GM10266 (cell line): Measurements from ENCODE around the gene KRTAP10-2.
A peak's percentile ranks its signal among the peaks of the same experiment; 100 is the strongest.

Experiments
- DNase-seq: peaks from one replicate; pipeline ENCODE4 v3.0.0; 2012; ENCODE audit errors: extremely low spot score
- TF ChIP-seq, protein P1 (sequence below): IDR thresholded peaks from 2 replicates; pipeline ENCODE4 v1.5.1; 2012; ENCODE audit warnings: mild to moderate bottlenecking, low read depth; ENCODE audit not compliant: control insufficient read depth, insufficient read depth; ENCODE audit errors: missing control alignments

KRTAP10-2 gene

GRCh38 chr21:44510508-44511218 is 40.6 kb downstream of the KRTAP10-2 start:
- TF ChIP-seq, protein P1, sequence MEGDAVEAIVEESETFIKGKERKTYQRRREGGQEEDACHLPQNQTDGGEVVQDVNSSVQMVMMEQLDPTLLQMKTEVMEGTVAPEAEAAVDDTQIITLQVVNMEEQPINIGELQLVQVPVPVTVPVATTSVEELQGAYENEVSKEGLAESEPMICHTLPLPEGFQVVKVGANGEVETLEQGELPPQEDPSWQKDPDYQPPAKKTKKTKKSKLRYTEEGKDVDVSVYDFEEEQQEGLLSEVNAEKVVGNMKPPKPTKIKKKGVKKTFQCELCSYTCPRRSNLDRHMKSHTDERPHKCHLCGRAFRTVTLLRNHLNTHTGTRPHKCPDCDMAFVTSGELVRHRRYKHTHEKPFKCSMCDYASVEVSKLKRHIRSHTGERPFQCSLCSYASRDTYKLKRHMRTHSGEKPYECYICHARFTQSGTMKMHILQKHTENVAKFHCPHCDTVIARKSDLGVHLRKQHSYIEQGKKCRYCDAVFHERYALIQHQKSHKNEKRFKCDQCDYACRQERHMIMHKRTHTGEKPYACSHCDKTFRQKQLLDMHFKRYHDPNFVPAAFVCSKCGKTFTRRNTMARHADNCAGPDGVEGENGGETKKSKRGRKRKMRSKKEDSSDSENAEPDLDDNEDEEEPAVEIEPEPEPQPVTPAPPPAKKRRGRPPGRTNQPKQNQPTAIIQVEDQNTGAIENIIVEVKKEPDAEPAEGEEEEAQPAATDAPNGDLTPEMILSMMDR: peak; percentile 87
- DNase-seq: peak; percentile 90

- TF ChIP-seq, protein P1: no peak
- DNase-seq: no peak
These were observed 41.2 kb downstream of the KRTAP10-2 start for GRCh38 chr21:44510109-44510507.

DNA sequence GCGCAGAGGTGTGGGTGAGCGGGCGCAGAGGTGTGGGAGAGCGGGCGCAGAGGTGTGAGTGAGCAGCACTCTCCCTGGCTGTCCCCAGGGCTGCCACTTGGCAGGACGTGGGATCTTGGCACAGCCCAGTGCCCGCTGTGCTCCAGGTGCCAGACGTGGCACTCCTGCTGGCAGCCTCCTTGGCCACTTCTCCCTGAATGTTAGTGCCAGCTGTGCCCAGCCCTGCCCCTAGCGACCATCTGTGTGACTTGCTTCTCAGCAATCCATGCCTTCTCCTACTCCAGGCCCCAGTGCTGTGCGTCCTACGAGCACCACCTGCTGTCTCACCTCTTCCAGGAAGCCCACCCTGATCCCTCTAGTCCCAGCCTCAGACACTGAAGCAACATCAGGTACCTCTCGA is 41.8 kb downstream of the KRTAP10-2 start:
- TF ChIP-seq, protein P1: peak; percentile 3
- DNase-seq: no peak

- TF ChIP-seq, protein P1: no peak
- DNase-seq: no peak
These were observed 42.4 kb downstream of the KRTAP10-2 start for GRCh38 chr21:44508711-44509445.

DNA sequence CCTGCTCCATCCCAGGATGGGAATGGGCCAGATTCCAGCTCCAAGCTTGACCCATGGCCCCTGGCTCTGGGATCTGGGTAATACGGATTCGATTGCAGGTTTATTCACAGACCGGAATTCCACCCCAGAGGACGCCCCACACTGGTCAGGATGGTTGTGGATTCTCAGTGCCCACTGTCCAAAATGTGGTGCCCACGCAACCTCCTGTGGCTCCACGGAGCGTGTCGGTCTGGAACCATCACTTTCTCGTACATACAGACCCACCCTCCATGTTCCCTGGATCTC is 42.9 kb downstream of the KRTAP10-2 start:
- TF ChIP-seq, protein P1: no peak
- no peak for DNase-seq

GRCh38 chr21:44507673-44508425 is 43.5 kb downstream of the KRTAP10-2 start:
- no peak for DNase-seq
- TF ChIP-seq, protein P1: no peak
